ENCODE data around the gene C3orf80.
"Not testable (repeated sequence)": the region's sequence is repeated elsewhere in the genome, so short reads cannot be mapped to it uniquely, and the experiment has no call there.

C3orf80 gene

GRCh38 chr3:160225176-160226025, at the start of gene C3orf80:
TSS of gene C3orf80 (plus strand) at chr3:160225422. CDS start at chr3:160225636, 214 bp downstream.
- no peak for DNase-seq (ENCODE audit: low read depth in 2 of 2)

GRCh38 chr3:160176923-160177322, 48.3 kb upstream of the C3orf80 start:
- DNase-seq (ENCODE audit: low read depth in 2 of 2), result no peak

DNA sequence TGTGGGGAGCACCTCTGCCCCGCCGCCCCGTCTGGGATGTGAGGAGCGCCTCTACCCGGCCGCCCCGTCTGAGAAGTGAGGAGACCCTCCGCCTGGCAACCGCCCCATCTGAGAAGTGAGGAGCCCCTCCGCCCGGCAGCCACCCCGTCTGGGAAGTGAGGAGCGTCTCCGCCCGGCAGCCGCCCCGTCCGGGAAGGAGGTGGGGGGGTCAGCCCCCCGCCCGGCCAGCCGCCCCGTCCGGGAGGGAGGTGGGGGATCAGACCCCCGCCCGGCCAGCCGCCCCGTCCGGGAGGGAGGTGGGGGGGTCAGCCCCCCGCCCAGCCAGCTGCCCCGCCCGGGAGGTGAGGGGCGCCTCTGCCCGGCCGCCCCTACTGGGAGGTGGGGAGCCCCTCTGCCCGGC, 46.6 kb upstream of the C3orf80 start:
- DNase-seq (ENCODE audit: low read depth in 2 of 2), result not testable (repeated sequence)

- DNase-seq (ENCODE audit: low read depth in 2 of 2), result not testable (repeated sequence)
Measured at GRCh38 chr3:160179403-160179802, 45.8 kb upstream of the C3orf80 start.

GRCh38 chr3:160179906-160180305, 45.3 kb upstream of the C3orf80 start:
- no peak for DNase-seq (ENCODE audit: low read depth in 2 of 2)

GRCh38 chr3:160180581-160181216, 44.5 kb upstream of the C3orf80 start:
- DNase-seq (ENCODE audit: low read depth in 2 of 2), result no peak

GRCh38 chr3:160183345-160184076, 41.7 kb upstream of the C3orf80 start:
- DNase-seq (ENCODE audit: low read depth in 2 of 2), result no peak

GRCh38 chr3:160184655-160185054, 40.6 kb upstream of the C3orf80 start:
- DNase-seq (ENCODE audit: low read depth in 2 of 2), result no peak

GRCh38 chr3:160185751-160186150, 39.5 kb upstream of the C3orf80 start:
- no peak for DNase-seq (ENCODE audit: low read depth in 2 of 2)

- DNase-seq (ENCODE audit: low read depth in 2 of 2), result no peak
Measured at GRCh38 chr3:160187288-160187687, 37.9 kb upstream of the C3orf80 start.

DNA sequence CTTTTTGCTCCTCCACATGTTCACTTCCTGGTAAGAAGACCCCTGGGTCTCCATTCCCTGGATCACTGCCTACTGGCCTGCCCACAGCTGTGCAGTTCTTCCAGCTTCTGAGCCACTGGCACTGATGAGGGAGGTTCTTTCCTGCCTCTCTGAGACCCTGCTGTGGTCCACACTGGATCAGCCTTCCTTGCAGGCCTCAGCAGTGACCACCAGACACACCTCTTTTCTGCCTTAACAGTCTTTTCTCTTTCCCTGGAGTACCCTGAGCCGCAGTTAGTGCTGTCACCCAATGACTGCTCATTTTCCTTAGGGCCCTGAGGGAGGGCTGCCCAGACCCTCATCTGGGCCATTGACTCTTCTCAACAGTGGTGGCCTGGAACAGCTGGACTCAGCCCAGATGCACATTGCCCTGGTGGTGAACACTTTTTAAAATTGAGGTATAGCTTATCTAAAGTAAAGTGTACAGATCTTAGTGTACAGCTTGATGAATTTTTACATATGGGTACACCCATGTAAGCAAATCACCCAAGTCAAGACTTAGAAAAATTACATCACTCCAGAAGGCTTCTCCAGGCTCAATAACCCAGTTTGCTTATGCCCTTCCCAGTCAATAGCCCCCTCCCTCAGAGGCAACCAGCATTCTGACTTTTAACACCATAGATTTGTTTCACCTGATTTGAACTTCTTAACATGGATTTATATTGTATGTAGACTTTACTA, 32.8 kb upstream of the C3orf80 start:
- no peak for DNase-seq (ENCODE audit: low read depth in 2 of 2)

GRCh38 chr3:160193644-160194192, 31.5 kb upstream of the C3orf80 start:
- DNase-seq (ENCODE audit: low read depth in 2 of 2), result no peak

- DNase-seq (ENCODE audit: low read depth in 2 of 2), result no peak
Measured at GRCh38 chr3:160194438-160194837, 30.8 kb upstream of the C3orf80 start.

DNA sequence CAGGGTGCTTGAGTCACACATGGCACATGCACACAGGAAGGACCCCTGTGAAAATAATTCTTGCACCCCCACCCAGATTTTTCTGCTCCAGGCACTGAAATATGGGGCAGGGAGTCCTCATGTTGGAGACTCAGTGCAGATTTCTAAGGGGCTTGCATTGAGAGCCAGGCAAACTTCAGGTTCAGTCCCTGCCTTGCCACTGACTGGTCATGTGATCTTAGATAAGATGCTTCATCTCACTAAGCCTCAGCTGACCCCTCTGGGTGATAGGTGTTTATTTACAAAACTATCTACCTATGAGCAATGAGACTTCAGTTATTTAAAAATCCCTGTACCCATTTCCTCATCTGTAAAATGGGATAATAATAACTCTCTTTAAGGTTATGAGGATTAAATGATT, 30.1 kb upstream of the C3orf80 start:
- DNase-seq (ENCODE audit: low read depth in 2 of 2), result no peak

DNA sequence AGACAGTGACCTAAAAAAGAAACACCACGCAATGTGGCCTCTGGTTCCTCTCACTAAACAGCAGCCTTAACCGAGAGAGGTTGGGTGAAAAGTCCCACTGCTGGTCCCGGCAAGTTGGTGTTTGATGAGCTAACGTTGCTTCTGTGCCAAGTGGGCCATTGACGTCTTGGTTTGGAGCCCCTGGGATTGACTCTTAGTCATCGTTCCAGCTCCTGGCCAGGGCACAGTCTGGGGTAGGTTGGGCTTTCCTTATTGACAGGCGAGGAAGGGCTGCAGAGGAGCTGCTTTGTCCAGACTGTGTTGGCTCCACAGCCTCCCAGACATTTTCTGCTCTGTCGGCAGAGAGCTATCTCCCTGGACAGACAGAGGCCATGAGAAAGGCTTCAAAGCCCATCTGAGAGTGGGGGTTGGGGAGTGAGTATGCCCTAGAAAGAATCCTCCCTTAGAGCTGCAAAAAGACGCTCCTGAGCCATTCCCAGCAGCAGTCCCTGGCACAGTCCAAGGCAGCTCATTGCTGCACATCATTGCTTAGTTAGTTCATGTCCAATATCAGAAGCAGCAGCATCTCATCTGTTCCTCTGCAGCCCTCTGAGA, 28.6 kb upstream of the C3orf80 start:
- DNase-seq (ENCODE audit: low read depth in 2 of 2), result no peak

- no peak for DNase-seq (ENCODE audit: low read depth in 2 of 2)
Measured at GRCh38 chr3:160199108-160199507, 26.1 kb upstream of the C3orf80 start.

DNA sequence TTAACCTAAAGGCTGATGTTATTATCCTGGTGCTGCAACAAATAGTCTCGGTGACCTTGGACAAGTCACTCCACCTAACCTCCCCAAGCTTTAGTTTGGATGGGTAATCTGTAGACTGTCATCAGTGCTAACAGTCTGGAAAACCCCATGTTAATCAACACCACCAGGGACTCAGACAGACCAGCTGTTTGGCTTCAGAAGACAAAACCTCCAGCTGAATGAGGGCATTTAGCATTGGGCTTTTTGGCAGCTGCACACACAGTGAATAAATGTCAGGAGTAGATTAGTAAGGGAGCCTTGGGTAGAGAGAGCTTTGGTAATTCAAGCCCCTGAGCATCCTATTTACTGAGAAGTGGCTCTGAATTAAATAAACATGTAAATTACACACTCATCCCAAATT, 24.9 kb upstream of the C3orf80 start:
- no peak for DNase-seq (ENCODE audit: low read depth in 2 of 2)

- not testable (repeated sequence) for DNase-seq (ENCODE audit: low read depth in 2 of 2)
Measured at GRCh38 chr3:160204396-160205011, 20.7 kb upstream of the C3orf80 start.

DNA sequence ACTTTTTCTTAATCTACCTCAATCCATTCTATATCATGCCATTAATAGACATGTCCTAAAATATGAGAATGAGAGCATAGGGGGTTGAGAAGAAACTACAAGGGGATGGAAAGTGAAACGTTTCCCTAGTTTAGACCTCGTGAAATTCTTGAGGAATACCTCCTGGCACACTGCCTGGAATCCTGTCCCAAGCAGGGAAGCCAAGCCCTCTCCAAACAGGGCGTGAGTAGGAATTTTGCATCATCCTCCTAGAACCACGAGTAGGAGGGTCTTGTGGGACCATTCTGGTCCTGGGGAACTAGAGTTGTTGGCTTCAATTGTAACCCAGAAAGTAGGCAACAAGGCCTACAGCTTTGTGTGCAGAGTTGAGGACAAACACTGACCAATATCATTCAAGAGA, 19.6 kb upstream of the C3orf80 start:
- no peak for DNase-seq (ENCODE audit: low read depth in 2 of 2)

DNA sequence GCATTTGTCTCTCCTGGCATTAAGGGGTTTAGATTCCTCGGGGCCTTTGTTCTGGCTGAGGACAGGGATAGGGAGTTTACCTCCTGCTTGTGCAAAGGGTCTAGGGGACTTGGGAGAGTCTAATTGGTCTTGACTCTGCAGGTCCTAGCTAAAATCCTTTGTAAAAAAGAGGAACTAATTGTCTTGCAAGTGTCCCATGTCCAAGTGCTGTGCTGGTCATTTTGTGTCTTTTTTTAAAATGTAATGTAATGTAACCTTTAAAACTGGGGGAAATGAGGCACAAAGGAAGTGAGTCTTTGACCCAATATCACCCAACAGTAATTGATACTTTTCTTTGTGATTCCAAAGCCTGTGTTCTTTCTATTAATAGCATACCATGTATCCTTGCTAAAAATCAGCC, 14.9 kb upstream of the C3orf80 start:
- DNase-seq (ENCODE audit: low read depth in 2 of 2), result no peak

GRCh38 chr3:160210799-160211221, 14.4 kb upstream of the C3orf80 start:
- DNase-seq (ENCODE audit: low read depth in 2 of 2), result no peak

Measured in stimulated activated CD8-positive, alpha-beta memory T cell treated with anti-CD3 and anti-CD28 coated beads, Interleukin-7, amount 100 ng/mL, for 1 hour (primary cell).